ENCODE measurements around the gene TNIK.

The TNIK gene

GRCh38 chr3:171190668-171191067, 269.5 kb downstream of the TNIK start:
- no peaks in the 10 kb centered on the region for H3K27me3 ChIP-seq (ENCODE audit: insufficient read depth, low read length)
- H4K20me1 ChIP-seq (ENCODE audit: insufficient read depth, low read length): no peaks in the 10 kb centered on the region
- H3K27ac ChIP-seq (ENCODE audit: low read depth, low read length, poor library complexity, severe bottlenecking): no peak overlapping the region
- no peak overlapping the region for H2AFZ ChIP-seq (ENCODE audit: low read length)
- no peaks in the 10 kb centered on the region for H3K9me2 ChIP-seq (ENCODE audit: low read depth, low read length)
- no peaks in the 10 kb centered on the region for H3K79me2 ChIP-seq (ENCODE audit: insufficient read depth, low read length)
- no peaks in the 10 kb centered on the region for H3K36me3 ChIP-seq (ENCODE audit: insufficient read depth, low read length)
- H3K4me3 ChIP-seq (ENCODE audit: low read depth, low read length, poor library complexity, severe bottlenecking): no peak overlapping the region
- H3K9me3 ChIP-seq (ENCODE audit: low read length): no peaks in the 10 kb centered on the region
- no peak overlapping the region for H3K9ac ChIP-seq (ENCODE audit: low read length)
- H3F3A ChIP-seq (ENCODE audit: insufficient read depth, low read length): no peaks in the 10 kb centered on the region
- TF ChIP-seq EZH2 (IDR thresholded peaks at IDR 0.05; ENCODE audit: borderline replicate concordance, low read length) (no peak), CTCF (IDR thresholded peaks at IDR 0.05; ENCODE audit: low read length) (no peak)
- no peaks in the 10 kb centered on the region for H3K4me1 ChIP-seq (ENCODE audit: insufficient read depth, low read length, severe bottlenecking)
- no peak overlapping the region for H3K4me2 ChIP-seq (ENCODE audit: low read length)

GRCh38 chr3:171189394-171190080, 270.7 kb downstream of the TNIK start:
- Histone ChIP-seq H3K79me2 (ENCODE audit: insufficient read depth, low read length) (no peaks in the 10 kb centered on the region), H2AFZ (ENCODE audit: low read length) (no peak overlapping the region), H3K4me3 (ENCODE audit: low read depth, low read length, poor library complexity, severe bottlenecking) (no peak overlapping the region), H3K4me1 (ENCODE audit: insufficient read depth, low read length, severe bottlenecking) (no peaks in the 10 kb centered on the region), H3K27ac (ENCODE audit: low read depth, low read length, poor library complexity, severe bottlenecking) (no peak overlapping the region), H3K9me3 (ENCODE audit: low read length) (no peaks in the 10 kb centered on the region), H3K9ac (ENCODE audit: low read length) (no peak overlapping the region), H3K27me3 (ENCODE audit: insufficient read depth, low read length) (no peaks in the 10 kb centered on the region), H4K20me1 (ENCODE audit: insufficient read depth, low read length) (no peaks in the 10 kb centered on the region), H3K4me2 (ENCODE audit: low read length) (no peak overlapping the region), H3K9me2 (ENCODE audit: low read depth, low read length) (no peaks in the 10 kb centered on the region), H3F3A (ENCODE audit: insufficient read depth, low read length) (no peaks in the 10 kb centered on the region), H3K36me3 (ENCODE audit: insufficient read depth, low read length) (no peaks in the 10 kb centered on the region)
- no peak for TF ChIP-seq EZH2 (IDR thresholded peaks at IDR 0.05; ENCODE audit: borderline replicate concordance, low read length)
- no peak for TF ChIP-seq CTCF (IDR thresholded peaks at IDR 0.05; ENCODE audit: low read length)

- H3K9me2 ChIP-seq (ENCODE audit: low read depth, low read length): no peaks in the 10 kb centered on the region
- no peaks in the 10 kb centered on the region for H3K79me2 ChIP-seq (ENCODE audit: insufficient read depth, low read length)
- TF ChIP-seq CTCF (IDR thresholded peaks at IDR 0.05; ENCODE audit: low read length): peak; percentile 72
- no peak for TF ChIP-seq EZH2 (IDR thresholded peaks at IDR 0.05; ENCODE audit: borderline replicate concordance, low read length)
- H3K4me1 ChIP-seq (ENCODE audit: insufficient read depth, low read length, severe bottlenecking): no peaks in the 10 kb centered on the region
- H3K27me3 ChIP-seq (ENCODE audit: insufficient read depth, low read length): no peaks in the 10 kb centered on the region
- H3K4me2 ChIP-seq (ENCODE audit: low read length): no peak overlapping the region
- no peaks in the 10 kb centered on the region for H3F3A ChIP-seq (ENCODE audit: insufficient read depth, low read length)
- no peaks in the 10 kb centered on the region for H3K36me3 ChIP-seq (ENCODE audit: insufficient read depth, low read length)
- no peak overlapping the region for H3K4me3 ChIP-seq (ENCODE audit: low read depth, low read length, poor library complexity, severe bottlenecking)
- H3K27ac ChIP-seq (ENCODE audit: low read depth, low read length, poor library complexity, severe bottlenecking): no peak overlapping the region
- no peak overlapping the region for H2AFZ ChIP-seq (ENCODE audit: low read length)
- H3K9ac ChIP-seq (ENCODE audit: low read length): no peak overlapping the region
- no peaks in the 10 kb centered on the region for H4K20me1 ChIP-seq (ENCODE audit: insufficient read depth, low read length)
- H3K9me3 ChIP-seq (ENCODE audit: low read length): no peaks in the 10 kb centered on the region
These were observed 272.4 kb downstream of the TNIK start for GRCh38 chr3:171187706-171188290.

Data from OCI-LY1 (cell line).